WTC11 (cell line): ENCODE results near the gene ATXN7L2. TPM values are rescaled to one million over a fixed set of nuclear protein-coding genes. Genes with fewer than 3 reads are reported as not detected.

ENCODE experiments used
- ATAC-seq: fragments of 200-7000 bp; cut with Tn5 transposase; 2 replicates; pipeline ENCODE4 v1.10.0; 2021; ENCODE audit warnings: mild to moderate bottlenecking, moderate library complexity
- CTCF ChIA-PET: fragments of 300-600 bp; sonication (Branson Sonifier 250); formaldehyde crosslinking; loops from one replicate; lab custom pipeline; 2021; ENCODE audit warnings: antibody characterized with exemption; lab: Charles Lee
- POLR2A ChIA-PET: fragments of 350-600 bp; sonication (Branson Sonifier 250); formaldehyde crosslinking; loops from one replicate; lab custom pipeline; 2021; ENCODE audit warnings: antibody characterized with exemption; lab: Charles Lee
- DNase-seq: peaks from one replicate; pipeline ENCODE4 v3.0.0; 2021; ENCODE audit warnings: low spot score
- H3K27ac Mint-ChIP-seq: 2 replicates; pipeline ENCODE4 v1.8.0; 2021; ENCODE audit warnings: mixed read lengths
- H3K27me3 Mint-ChIP-seq: 2 replicates; pipeline ENCODE4 v1.8.0; 2021; ENCODE audit warnings: low read depth, mild to moderate bottlenecking, moderate library complexity, mixed read lengths
- H3K36me3 Mint-ChIP-seq: 2 replicates; pipeline ENCODE4 v1.8.0; 2021; ENCODE audit warnings: mixed read lengths
- H3K4me1 Mint-ChIP-seq: 2 replicates; pipeline ENCODE4 v1.8.0; 2022; ENCODE audit warnings: mixed read lengths
- H3K4me3 Mint-ChIP-seq: 2 replicates; pipeline ENCODE4 v1.8.0; 2021; ENCODE audit warnings: mild to moderate bottlenecking, moderate library complexity, mixed read lengths
- H3K9me3 Mint-ChIP-seq: 2 replicates; pipeline ENCODE4 v1.8.0; 2021; ENCODE audit warnings: mixed read lengths
- GTF2I ChIP-seq: fragments of 250-450 bp; sonication (Bioruptor Pico); conservative IDR thresholded peaks from 2 replicates; pipeline ENCODE4 v1.4.0; 2021; ENCODE audit warnings: mild to moderate bottlenecking
- PRDM15 ChIP-seq: sonication (generic); formaldehyde crosslinking; IDR thresholded peaks from 2 replicates; pipeline ENCODE4 v1.8.0; 2022; ENCODE audit warnings: missing genetic modification reagents
- PREB ChIP-seq: sonication (generic); formaldehyde crosslinking; IDR thresholded peaks from 2 replicates; pipeline ENCODE4 v1.8.1; 2022; ENCODE audit warnings: mild to moderate bottlenecking, missing genetic modification reagents, moderate library complexity, borderline replicate concordance
- TEAD1 ChIP-seq: sonication (generic); formaldehyde crosslinking; IDR thresholded peaks from 2 replicates; pipeline ENCODE4 v1.8.0; 2022; ENCODE audit warnings: mild to moderate bottlenecking, missing genetic modification reagents
- ZNF138 ChIP-seq: sonication (generic); formaldehyde crosslinking; conservative IDR thresholded peaks from 2 replicates; pipeline ENCODE4 v1.8.1; 2022; ENCODE audit warnings: mild to moderate bottlenecking, moderate library complexity, missing genetic modification reagents
- ZNF281 ChIP-seq: sonication (generic); formaldehyde crosslinking; IDR thresholded peaks from 2 replicates; pipeline ENCODE4 v1.8.0; 2023; ENCODE audit warnings: mild to moderate bottlenecking, missing genetic modification reagents
- ZNF396 ChIP-seq: fragments of 250-450 bp; sonication (Bioruptor Pico); IDR thresholded peaks from 2 replicates; pipeline ENCODE4 v1.8.0; 2021; ENCODE audit warnings: mild to moderate bottlenecking, moderate library complexity, borderline replicate concordance
- ZNF416 ChIP-seq: fragments of 250-450 bp; sonication (Bioruptor Pico); IDR thresholded peaks from 2 replicates; pipeline ENCODE4 v1.9.0; 2021; ENCODE audit warnings: mild to moderate bottlenecking, inconsistent platforms
- ZNF425 ChIP-seq: fragments of 250-450 bp; sonication (Bioruptor Pico); conservative IDR thresholded peaks from 2 replicates; pipeline ENCODE4 v1.9.0; 2021; ENCODE audit warnings: mild to moderate bottlenecking
- ZNF512 ChIP-seq: sonication (generic); formaldehyde crosslinking; IDR thresholded peaks from 2 replicates; pipeline ENCODE4 v1.8.1; 2022; ENCODE audit warnings: missing genetic modification reagents, borderline replicate concordance
- ZSCAN18 ChIP-seq: fragments of 250-450 bp; sonication (Bioruptor Pico); IDR thresholded peaks from 2 replicates; pipeline ENCODE4 v2.1.2; 2022; ENCODE audit warnings: mild to moderate bottlenecking, moderate library complexity
- total RNA-seq: library from RNA; stranded (reverse); gene quantifications from 3 replicates; pipeline ENCODE4 v1.2.3, GENCODE V29; 2021

The ATXN7L2 gene
- total RNA-seq, 1 experiment from 2014 or later, result 11.1 TPM

- TF ChIP-seq PREB (CRISPR knock-in tag) (no peak), GTF2I (CRISPR knock-in tag) (no peak), ZNF138 (CRISPR knock-in tag) (no peak), ZNF416 (CRISPR knock-in tag) (no peak)
- Mint-ChIP-seq H3K9me3 (no peaks in the 10 kb centered on the region), H3K27ac (no peak overlapping the region), H3K36me3 (no peaks in the 10 kb centered on the region), H3K27me3 (peaks cover 4% of the 10 kb centered on the region), H3K4me3 (no peak overlapping the region), H3K4me1 (peaks cover 9% of the 10 kb centered on the region)
- POLR2A ChIA-PET, result no interaction called here
- no peak for DNase-seq
- ATAC-seq, result no peak
- CTCF ChIA-PET, result interaction anchor here (7.3 to 16.4 kb wide), 2 partner anchors 9 to 41 kb away, joined by 60 to 740 read pairs; partner anchors contain the start of gene CYB561D1
Measured at GRCh38 chr1:109535971-109536491, 52.3 kb downstream of the ATXN7L2 start.

GRCh38 chr1:109537450-109538178 is 53.9 kb downstream of the ATXN7L2 start:
- no peak for TF ChIP-seq ZNF416 (CRISPR knock-in tag)
- TF ChIP-seq PRDM15 (CRISPR knock-in tag), result peak; percentile 87
- no peak for TF ChIP-seq ZNF425
- TF ChIP-seq ZNF512 (CRISPR knock-in tag), result no peak
- no peak for TF ChIP-seq TEAD1 (CRISPR knock-in tag)
- TF ChIP-seq ZSCAN18, result no peak
- no peak for TF ChIP-seq ZNF281 (CRISPR knock-in tag)
- TF ChIP-seq ZNF396 (CRISPR knock-in tag), result no peak
- no peak for DNase-seq
- ChIA-PET POLR2A (interaction anchor here (2.1 kb wide), 1 partner anchor 11 kb away, joined by 5 read pairs; the partner anchor contains the start of gene GNAI3), CTCF (interaction anchor here (1.1 to 16.4 kb wide), 4 partner anchors 9 to 274 kb away, joined by 3 to 740 read pairs (median 6); partner anchors contain the start of gene CYB561D1)
- Mint-ChIP-seq H3K9me3 (no peaks in the 10 kb centered on the region), H3K4me1 (peaks cover 7% of the 10 kb centered on the region), H3K36me3 (no peaks in the 10 kb centered on the region), H3K27me3 (no peaks in the 10 kb centered on the region; the same call in 1 of the 2 replicates), H3K27ac (no peak overlapping the region), H3K4me3 (no peak overlapping the region)
- ATAC-seq, result 0 out of 2 replicates have a peak, but pooled peaks have one; percentile 8
